BLaER1 (cell line): ENCODE data around the gene ALG8.
"Not testable (repeated sequence)": the region's sequence is repeated elsewhere in the genome, so short reads cannot be mapped to it uniquely, and the experiment has no call there.

ENCODE experiments used
- H3K27ac ChIP-seq: shearing (Covaris generic); formaldehyde crosslinking; 2 replicates; pipeline ENCODE4 v1.8.1; 2022
- H3K27me3 ChIP-seq: shearing (Covaris generic); formaldehyde crosslinking; 2 replicates; pipeline ENCODE4 v1.8.1; 2022
- H3K36me3 ChIP-seq: shearing (Covaris generic); formaldehyde crosslinking; 2 replicates; pipeline ENCODE4 v1.8.1; 2022
- H3K4me1 ChIP-seq: shearing (Covaris generic); formaldehyde crosslinking; 2 replicates; pipeline ENCODE4 v1.8.1; 2022
- H3K4me2 ChIP-seq: shearing (Covaris generic); formaldehyde crosslinking; 2 replicates; pipeline ENCODE4 v1.8.1; 2022
- H3K4me3 ChIP-seq: shearing (Covaris generic); formaldehyde crosslinking; 2 replicates; pipeline ENCODE4 v1.8.1; 2022
- H3K9ac ChIP-seq: shearing (Covaris generic); formaldehyde crosslinking; 2 replicates; pipeline ENCODE4 v1.8.1; 2022
- H3K9me3 ChIP-seq: shearing (Covaris generic); formaldehyde crosslinking; 2 replicates; pipeline ENCODE4 v1.8.1; 2022
- H4K20me1 ChIP-seq: shearing (Covaris generic); formaldehyde crosslinking; 2 replicates; pipeline ENCODE4 v1.8.1; 2022
- Cebpa-rat ChIP-seq: shearing (Covaris generic); IDR thresholded peaks from 2 replicates; pipeline ENCODE4 v1.8.1; 2022

The ALG8 gene

GRCh38 chr11:78109081-78110015 is 30.1 kb downstream of the ALG8 start:
- H3K4me1 ChIP-seq: no peaks in the 10 kb centered on the region
- no peak overlapping the region for H3K27ac ChIP-seq
- no peaks in the 10 kb centered on the region for H3K27me3 ChIP-seq
- H3K36me3 ChIP-seq: peaks cover 84% of the 10 kb centered on the region
- H4K20me1 ChIP-seq: no peaks in the 10 kb centered on the region
- no peak for TF ChIP-seq Cebpa-rat
- H3K9me3 ChIP-seq: no peaks in the 10 kb centered on the region
- H3K9ac ChIP-seq: no peak overlapping the region
- H3K4me2 ChIP-seq: no peak overlapping the region
- H3K4me3 ChIP-seq: no peak overlapping the region

- H3K9ac ChIP-seq: no peak overlapping the region
These were observed 38.6 kb downstream of the ALG8 start for GRCh38 chr11:78100676-78101472.

GRCh38 chr11:78100261-78100660 is 39.2 kb downstream of the ALG8 start:
- Histone ChIP-seq H3K9me3 (no peaks in the 10 kb centered on the region), H4K20me1 (no peaks in the 10 kb centered on the region), H3K36me3 (peaks cover 75% of the 10 kb centered on the region), H3K4me2 (no peak overlapping the region), H3K27me3 (no peaks in the 10 kb centered on the region), H3K27ac (no peak overlapping the region), H3K4me3 (no peak overlapping the region), H3K4me1 (no peaks in the 10 kb centered on the region), H3K9ac (no peak overlapping the region)
- TF ChIP-seq Cebpa-rat: no peak

More at GRCh38 chr11:78100676-78101472, 38.6 kb downstream of the ALG8 start:
- Histone ChIP-seq H4K20me1 (no peaks in the 10 kb centered on the region), H3K4me1 (no peaks in the 10 kb centered on the region), H3K4me3 (no peak overlapping the region), H3K27me3 (no peaks in the 10 kb centered on the region), H3K36me3 (peaks cover 72% of the 10 kb centered on the region), H3K4me2 (no peak overlapping the region), H3K27ac (no peak overlapping the region), H3K9me3 (no peaks in the 10 kb centered on the region)
- no peak for TF ChIP-seq Cebpa-rat

DNA sequence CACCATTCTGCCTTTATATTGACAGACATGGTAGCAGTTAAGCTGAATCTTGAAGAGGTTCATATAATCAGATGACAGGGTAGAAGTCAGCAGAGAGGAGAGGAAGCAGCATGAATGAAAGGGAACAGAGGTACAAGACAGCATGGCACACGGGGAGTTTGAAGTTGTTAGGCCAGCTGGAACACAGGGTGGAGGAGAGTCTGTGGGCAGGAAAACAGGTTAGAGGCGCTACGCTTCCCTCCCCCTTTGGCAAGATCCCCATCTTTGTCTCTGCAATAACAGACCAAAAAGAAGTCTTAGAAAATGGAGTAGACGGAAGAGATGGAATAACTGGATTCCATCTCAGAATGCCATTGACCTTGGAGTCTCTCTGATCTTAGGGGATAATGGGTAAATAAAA is 39.8 kb downstream of the ALG8 start:
- Histone ChIP-seq H3K27me3 (no peaks in the 10 kb centered on the region), H3K9me3 (no peaks in the 10 kb centered on the region), H3K9ac (no peak overlapping the region), H3K4me2 (no peak overlapping the region), H3K4me1 (no peaks in the 10 kb centered on the region), H3K36me3 (peaks cover 77% of the 10 kb centered on the region), H3K27ac (no peak overlapping the region), H3K4me3 (no peak overlapping the region), H4K20me1 (no peaks in the 10 kb centered on the region)
- TF ChIP-seq Cebpa-rat: no peak

DNA sequence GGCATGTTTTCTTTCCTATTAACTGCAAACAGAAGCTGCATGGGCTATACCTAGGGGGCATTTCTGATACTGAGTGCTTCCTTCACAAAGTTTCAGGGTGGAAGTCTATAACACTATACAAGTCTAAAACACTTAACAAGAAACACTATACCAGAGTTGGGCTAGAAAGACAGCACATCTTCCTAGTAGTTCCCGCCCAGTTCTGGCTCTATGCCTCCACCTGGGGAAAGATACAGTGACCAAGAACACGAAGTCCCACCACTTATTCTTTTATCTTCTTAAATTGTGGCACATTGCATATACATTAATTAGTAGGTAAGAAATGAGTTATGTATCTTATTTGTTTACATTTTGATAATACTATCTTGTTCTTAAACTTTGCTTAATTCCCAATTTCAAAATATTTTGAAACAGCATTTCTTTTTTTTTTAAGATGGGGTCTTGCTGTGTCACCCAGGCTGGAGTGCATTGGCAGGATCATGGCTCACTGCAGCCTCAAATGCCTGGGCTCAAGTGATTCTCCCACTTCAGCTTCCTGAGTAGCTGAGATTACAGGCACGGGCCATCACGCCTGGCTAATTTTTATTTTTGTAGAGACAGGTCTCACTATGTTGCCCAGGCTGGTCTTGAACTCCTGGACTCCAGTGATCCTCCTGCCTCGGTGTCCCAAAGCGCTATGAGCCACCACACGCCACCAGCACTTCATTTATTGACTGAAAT is 41.6 kb downstream of the ALG8 start:
- no peaks in the 10 kb centered on the region for H3K4me1 ChIP-seq
- no peaks in the 10 kb centered on the region for H4K20me1 ChIP-seq
- peaks cover 87% of the 10 kb centered on the region for H3K36me3 ChIP-seq
- no peak overlapping the region for H3K27ac ChIP-seq
- H3K9me3 ChIP-seq: no peaks in the 10 kb centered on the region
- H3K27me3 ChIP-seq: no peaks in the 10 kb centered on the region
- TF ChIP-seq Cebpa-rat: no peak
- H3K4me2 ChIP-seq: no peak overlapping the region
- H3K9ac ChIP-seq: no peak overlapping the region
- H3K4me3 ChIP-seq: no peak overlapping the region

- no peak overlapping the region for H3K27ac ChIP-seq
- no peak overlapping the region for H3K9ac ChIP-seq
- H3K9me3 ChIP-seq: no peaks in the 10 kb centered on the region
- peaks cover 54% of the 10 kb centered on the region for H3K36me3 ChIP-seq
- H3K4me1 ChIP-seq: no peaks in the 10 kb centered on the region
- H4K20me1 ChIP-seq: no peaks in the 10 kb centered on the region
- H3K27me3 ChIP-seq: no peaks in the 10 kb centered on the region
- H3K4me3 ChIP-seq: no peak overlapping the region
- TF ChIP-seq Cebpa-rat: no peak
- H3K4me2 ChIP-seq: no peak overlapping the region
These were observed 45.2 kb downstream of the ALG8 start for GRCh38 chr11:78094250-78094649.

GRCh38 chr11:78086521-78087074 is 52.8 kb downstream of the ALG8 start:
- H3K36me3 ChIP-seq, H3K9ac ChIP-seq, H3K27ac ChIP-seq, H3K4me2 ChIP-seq, H3K4me3 ChIP-seq, H4K20me1 ChIP-seq, H3K9me3 ChIP-seq, H3K27me3 ChIP-seq: not testable (repeated sequence)
- H3K4me1 ChIP-seq: peaks cover 19% of the 10 kb centered on the region

DNA sequence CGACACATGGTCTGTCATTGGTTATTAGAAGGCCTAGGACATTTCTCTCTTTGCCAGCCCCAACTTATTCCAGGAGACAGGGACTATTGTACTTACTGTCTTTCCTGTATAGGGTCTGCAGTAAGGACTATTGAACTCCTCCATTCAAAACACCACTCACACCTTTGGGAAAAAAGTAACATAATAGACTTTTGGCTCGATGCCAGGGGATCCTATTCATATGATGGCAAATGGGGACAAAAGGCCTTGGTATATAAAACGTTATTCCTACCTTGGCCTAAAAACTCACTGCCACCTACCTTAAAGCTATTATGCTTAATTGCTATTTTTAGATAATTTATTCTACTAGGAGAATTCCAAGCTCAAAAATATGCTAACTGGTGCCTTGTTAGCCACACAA is 53.5 kb downstream of the ALG8 start:
- H3K27me3 ChIP-seq: no peaks in the 10 kb centered on the region
- H3K9ac ChIP-seq: no peak overlapping the region
- TF ChIP-seq Cebpa-rat: no peak
- H3K4me1 ChIP-seq: peaks cover 25% of the 10 kb centered on the region
- H3K9me3 ChIP-seq: no peaks in the 10 kb centered on the region
- no peaks in the 10 kb centered on the region for H4K20me1 ChIP-seq
- no peak overlapping the region for H3K4me3 ChIP-seq
- H3K4me2 ChIP-seq: no peak overlapping the region
- no peak overlapping the region for H3K27ac ChIP-seq
- no peaks in the 10 kb centered on the region for H3K36me3 ChIP-seq

GRCh38 chr11:78084506-78084905 is 54.9 kb downstream of the ALG8 start:
- not testable (repeated sequence) for H3K27ac ChIP-seq

More at GRCh38 chr11:78084506-78084905, 54.9 kb downstream of the ALG8 start:
- H4K20me1 ChIP-seq, H3K9ac ChIP-seq, H3K4me3 ChIP-seq, H3K9me3 ChIP-seq, H3K4me2 ChIP-seq, H3K36me3 ChIP-seq, H3K27me3 ChIP-seq: not testable (repeated sequence)
- peaks cover 36% of the 10 kb centered on the region for H3K4me1 ChIP-seq
